Measurements from ENCODE around the gene RMDN2.
"Not testable (repeated sequence)": the region's sequence is repeated elsewhere in the genome, so short reads cannot be mapped to it uniquely, and the experiment has no call there.

RMDN2 gene

GRCh38 chr2:37923308-37924055, 1.6 kb upstream of the RMDN2 start:
- no peak for DNase-seq
- intact Hi-C loops (cut with DNase I) = no loop called here

- intact Hi-C loops (cut with DNase I) = no loop called here
- DNase-seq = no peak
These were observed 1.5 kb downstream of the RMDN2 start for GRCh38 chr2:37926635-37927034.

GRCh38 chr2:37928377-37928776, 3.3 kb downstream of the RMDN2 start:
- intact Hi-C loops (cut with DNase I) = no loop called here
- DNase-seq = no peak

- intact Hi-C loops (cut with DNase I) = not testable (repeated sequence)
- peak in 2 of 10 donors; percentile 59 to 62 for DNase-seq
These were observed 5.3 kb downstream of the RMDN2 start for GRCh38 chr2:37930392-37930791.

- DNase-seq = peak in 2 of 10 donors; percentile 42 to 71
- intact Hi-C loops (cut with DNase I) = not testable (repeated sequence)
These were observed 7.8 kb downstream of the RMDN2 start for GRCh38 chr2:37932873-37933272.

GRCh38 chr2:37934591-37935513, 9.8 kb downstream of the RMDN2 start:
- intact Hi-C loops (cut with DNase I) = no loop called here
- no peak for DNase-seq

- intact Hi-C loops (cut with DNase I); DNase-seq: not testable (repeated sequence)
These were observed 12.5 kb downstream of the RMDN2 start for GRCh38 chr2:37937568-37937967.

- peak in 1 of 10 donors; percentile 26 for DNase-seq
- intact Hi-C loops (cut with DNase I) = not testable (repeated sequence)
These were observed 16.2 kb downstream of the RMDN2 start for GRCh38 chr2:37941267-37941666.

GRCh38 chr2:37944268-37944667, 19.2 kb downstream of the RMDN2 start:
- DNase-seq = no peak
- intact Hi-C loops (cut with DNase I) = no loop called here

- intact Hi-C loops (cut with DNase I) = no loop called here
- no peak for DNase-seq
These were observed 22.2 kb downstream of the RMDN2 start for GRCh38 chr2:37947306-37947705.

- DNase-seq; intact Hi-C loops (cut with DNase I): not testable (repeated sequence)
These were observed 37.1 kb downstream of the RMDN2 start for GRCh38 chr2:37962018-37962739.

GRCh38 chr2:37962740-37963121, 37.6 kb downstream of the RMDN2 start:
- intact Hi-C loops (cut with DNase I); DNase-seq: not testable (repeated sequence)

- intact Hi-C loops (cut with DNase I) = not testable (repeated sequence)
- DNase-seq = peak in 2 of 10 donors; percentile 75 to 81
These were observed 38.8 kb downstream of the RMDN2 start for GRCh38 chr2:37963901-37964300.

GRCh38 chr2:37966326-37966725, 41.2 kb downstream of the RMDN2 start:
- DNase-seq = no peak
- intact Hi-C loops (cut with DNase I) = no loop called here

- intact Hi-C loops (cut with DNase I) = no loop called here
- no peak for DNase-seq
These were observed 44.6 kb downstream of the RMDN2 start for GRCh38 chr2:37969731-37970130.

- intact Hi-C loops (cut with DNase I) = no loop called here
- no peak for DNase-seq
These were observed 46.9 kb downstream of the RMDN2 start for GRCh38 chr2:37971971-37972370.

GRCh38 chr2:37973615-37974353, 48.7 kb downstream of the RMDN2 start:
- intact Hi-C loops (cut with DNase I) = no loop called here
- DNase-seq = no peak

GRCh38 chr2:37975808-37976207, 50.7 kb downstream of the RMDN2 start:
- DNase-seq = no peak
- intact Hi-C loops (cut with DNase I) = no loop called here

- intact Hi-C loops (cut with DNase I) = no loop called here
- no peak for DNase-seq
These were observed 51.3 kb downstream of the RMDN2 start for GRCh38 chr2:37976411-37976810.

GRCh38 chr2:37982147-37982582, 57.1 kb downstream of the RMDN2 start:
- peak in 8 of 10 donors; percentile 21 to 90 (median 62) for DNase-seq
- intact Hi-C loops (cut with DNase I) = loop anchor here (1.0 kb wide), 1 partner anchor 292 kb away; no protein-coding TSS in a partner anchor
